ENCODE results near the gene LGMN. TPM values are rescaled to one million over a fixed set of nuclear protein-coding genes. Genes with fewer than 3 reads are reported as not detected.
"Not testable (repeated sequence)": the region's sequence is repeated elsewhere in the genome, so short reads cannot be mapped to it uniquely, and the experiment has no call there.

LGMN gene
- total RNA-seq, 1 experiment from 2014 or later: 94.2 TPM

DNA sequence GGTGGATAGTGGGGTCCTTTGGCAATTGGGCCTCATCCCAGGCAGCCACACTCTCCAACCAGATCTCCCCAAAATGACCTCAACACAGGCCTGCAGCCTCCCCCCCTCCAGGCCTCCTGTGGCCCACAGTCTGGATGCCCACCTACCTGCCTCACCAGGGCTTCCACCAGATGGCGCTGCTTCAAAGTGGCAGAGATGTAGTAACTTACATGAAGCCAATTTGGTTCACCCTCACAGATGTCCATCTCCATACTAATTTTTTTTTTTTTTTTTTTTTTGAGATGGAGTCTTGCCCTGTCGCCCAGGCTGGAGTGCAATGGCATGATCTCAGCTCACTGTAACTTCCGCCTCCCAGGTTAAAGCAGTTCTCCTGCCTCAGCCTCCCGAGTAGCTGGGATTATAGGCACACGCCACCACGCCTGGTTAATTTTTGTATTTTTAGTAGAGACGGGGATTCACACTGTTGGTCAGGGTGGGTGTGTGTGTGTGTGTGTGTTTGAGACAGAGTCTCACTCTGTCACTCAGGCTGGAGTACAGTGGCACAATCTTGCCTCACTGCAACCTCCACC lies 33.6 kb downstream of the LGMN start:
- peaks cover 11% of the 10 kb centered on the region for H3K36me3 Mint-ChIP-seq (ENCODE audit: insufficient read depth, unreplicated experiment)
- H3K27me3 ChIP-seq (replicated peaks; ENCODE audit: control insufficient read depth, insufficient read depth, low read length); H3K4me1 Mint-ChIP-seq (ENCODE audit: low read depth, unreplicated experiment); H3K4me1 ChIP-seq; H3K27me3 Mint-ChIP-seq (ENCODE audit: insufficient read depth, unreplicated experiment); H3K9me3 Mint-ChIP-seq (ENCODE audit: unreplicated experiment); H3K9me3 ChIP-seq; H3K27ac Mint-ChIP-seq (ENCODE audit: unreplicated experiment); BruUV-seq (replicated peaks); H3K4me3 Mint-ChIP-seq (ENCODE audit: unreplicated experiment); H3K4me3 ChIP-seq (ENCODE audit: low read depth, low read length); H3K36me3 ChIP-seq (ENCODE audit: control insufficient read depth, insufficient read depth, low read length): not testable (repeated sequence)
- intact Hi-C loops (cut with micrococcal nuclease; ENCODE audit: unreplicated experiment): loop anchor here (1.0 to 2.0 kb wide), 2 partner anchors 34 to 68 kb away; partner anchors contain the start of gene LGMN
- ChIA-PET POLR2A (interaction anchor here (0.6 kb wide), 1 partner anchor 30 kb away, joined by 3 read pairs; no protein-coding TSS in a partner anchor), CTCF (interaction anchor here (0.6 kb wide), 1 partner anchor 744 kb away, joined by 11 read pairs; no protein-coding TSS in a partner anchor)
- DNase-seq: peak; percentile 73 to 84
- peak; percentile 73 to 82 for TF ChIP-seq CTCF (IDR thresholded peaks at IDR 0.05; ENCODE audit: insufficient read depth in 1 of 2, low read depth in 1 of 2, low read length in 1 of 2, severe bottlenecking in 1 of 2, unreplicated experiment in 1 of 2)

DNA sequence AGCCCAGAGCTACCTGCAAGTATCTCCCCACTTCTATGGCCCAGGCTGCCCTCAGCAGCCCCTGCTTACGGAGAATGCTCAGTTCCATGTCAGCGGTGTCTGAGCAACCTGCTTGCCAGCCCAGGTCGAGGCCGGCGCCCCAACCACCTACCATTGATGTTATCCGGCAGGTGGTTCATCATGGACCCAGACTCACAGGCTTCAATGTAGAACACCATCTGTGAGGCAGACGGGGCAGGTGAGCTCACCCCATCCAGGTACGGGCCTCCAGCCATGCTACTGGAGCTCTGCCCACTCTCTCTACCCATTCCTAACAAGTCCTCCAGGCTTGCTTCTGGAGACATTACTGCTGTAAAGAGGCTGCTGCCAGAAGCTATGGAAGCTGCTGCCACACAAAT lies 35.8 kb downstream of the LGMN start:
- CTCF ChIA-PET: no interaction called here
- Histone ChIP-seq H3K27me3 (replicated peaks; ENCODE audit: control insufficient read depth, insufficient read depth, low read length) (no peaks in the 10 kb centered on the region), H3K4me3 (ENCODE audit: low read depth, low read length) (no peak overlapping the region), H3K9me3 (no peaks in the 10 kb centered on the region), H3K4me1 (no peaks in the 10 kb centered on the region), H3K36me3 (ENCODE audit: control insufficient read depth, insufficient read depth, low read length) (no peaks in the 10 kb centered on the region; the same call in 1 of the 2 replicates)
- POLR2A ChIA-PET: no interaction called here
- TF ChIP-seq CTCF (IDR thresholded peaks at IDR 0.05; ENCODE audit: insufficient read depth in 1 of 2, low read depth in 1 of 2, low read length in 1 of 2, severe bottlenecking in 1 of 2, unreplicated experiment in 1 of 2): no peak
- H3K36me3 Mint-ChIP-seq (ENCODE audit: insufficient read depth, unreplicated experiment): peaks cover 11% of the 10 kb centered on the region
- intact Hi-C loops (cut with micrococcal nuclease; ENCODE audit: unreplicated experiment): no loop called here
- no peak overlapping the region for H3K4me3 Mint-ChIP-seq (ENCODE audit: unreplicated experiment)
- no peak for DNase-seq
- no peak overlapping the region for H3K27ac Mint-ChIP-seq (ENCODE audit: unreplicated experiment)
- no TSS peak for BruUV-seq (replicated peaks)
- H3K27me3 Mint-ChIP-seq (ENCODE audit: insufficient read depth, unreplicated experiment): no peaks in the 10 kb centered on the region
- no peaks in the 10 kb centered on the region for H3K9me3 Mint-ChIP-seq (ENCODE audit: unreplicated experiment)
- H3K4me1 Mint-ChIP-seq (ENCODE audit: low read depth, unreplicated experiment): no peaks in the 10 kb centered on the region

DNA sequence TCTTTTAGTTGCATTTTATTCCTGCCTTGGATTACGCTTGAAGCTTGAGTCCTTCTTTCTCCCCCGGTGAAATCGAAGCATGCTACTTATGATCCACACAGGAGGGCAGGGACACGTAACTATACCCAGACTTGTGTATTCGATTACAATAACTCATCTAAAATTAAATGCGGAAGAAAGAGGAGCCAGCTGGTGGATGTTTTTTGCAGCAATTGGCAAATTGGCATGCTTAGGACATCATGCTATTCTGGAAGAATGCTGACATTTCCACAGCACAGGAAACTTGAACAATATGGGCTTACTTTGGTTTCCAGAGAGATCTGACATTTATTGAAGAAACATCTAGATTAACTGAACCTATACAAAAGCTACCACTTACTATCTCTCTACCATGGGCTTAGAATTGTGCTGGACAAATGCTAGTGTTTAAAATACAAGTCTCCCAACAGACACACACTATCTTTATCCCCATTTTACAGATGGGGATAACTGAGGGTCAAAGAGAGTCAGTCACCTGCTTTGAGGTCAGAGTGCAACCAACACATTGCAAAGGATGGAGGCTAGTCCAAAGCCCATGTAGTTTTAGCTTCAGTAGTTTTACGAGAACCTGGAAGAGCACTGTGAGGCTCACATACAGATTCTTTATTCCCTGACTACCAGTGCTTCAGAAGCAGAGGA lies 36.3 kb downstream of the LGMN start:
- DNase-seq: no peak
- intact Hi-C loops (cut with micrococcal nuclease; ENCODE audit: unreplicated experiment): no loop called here
- Histone ChIP-seq H3K9me3 (no peaks in the 10 kb centered on the region), H3K36me3 (ENCODE audit: control insufficient read depth, insufficient read depth, low read length) (no peaks in the 10 kb centered on the region; the same call in 1 of the 2 replicates), H3K4me3 (ENCODE audit: low read depth, low read length) (no peak overlapping the region), H3K27me3 (replicated peaks; ENCODE audit: control insufficient read depth, insufficient read depth, low read length) (no peaks in the 10 kb centered on the region), H3K4me1 (no peaks in the 10 kb centered on the region)
- no peak for TF ChIP-seq CTCF (IDR thresholded peaks at IDR 0.05; ENCODE audit: insufficient read depth in 1 of 2, low read depth in 1 of 2, low read length in 1 of 2, severe bottlenecking in 1 of 2, unreplicated experiment in 1 of 2)
- ChIA-PET POLR2A (no interaction called here), CTCF (no interaction called here)
- H3K4me1 Mint-ChIP-seq (ENCODE audit: low read depth, unreplicated experiment): no peaks in the 10 kb centered on the region
- peaks cover 15% of the 10 kb centered on the region for H3K36me3 Mint-ChIP-seq (ENCODE audit: insufficient read depth, unreplicated experiment)
- no peaks in the 10 kb centered on the region for H3K9me3 Mint-ChIP-seq (ENCODE audit: unreplicated experiment)
- no peak overlapping the region for H3K27ac Mint-ChIP-seq (ENCODE audit: unreplicated experiment)
- no peaks in the 10 kb centered on the region for H3K27me3 Mint-ChIP-seq (ENCODE audit: insufficient read depth, unreplicated experiment)
- H3K4me3 Mint-ChIP-seq (ENCODE audit: unreplicated experiment): no peak overlapping the region
- no TSS peak for BruUV-seq (replicated peaks)

Measured in Caco-2 (cell line).